Measurements from ENCODE around the gene EPB41L5.

GRCh38 chr2:120100627-120101026, 87.8 kb downstream of the EPB41L5 start:
- no peak for TF ChIP-seq EP300 (IDR thresholded peaks at IDR 0.05)
- no peak for TF ChIP-seq POLR2A (IDR thresholded peaks at IDR 0.05)
- TF ChIP-seq, protein P1, sequence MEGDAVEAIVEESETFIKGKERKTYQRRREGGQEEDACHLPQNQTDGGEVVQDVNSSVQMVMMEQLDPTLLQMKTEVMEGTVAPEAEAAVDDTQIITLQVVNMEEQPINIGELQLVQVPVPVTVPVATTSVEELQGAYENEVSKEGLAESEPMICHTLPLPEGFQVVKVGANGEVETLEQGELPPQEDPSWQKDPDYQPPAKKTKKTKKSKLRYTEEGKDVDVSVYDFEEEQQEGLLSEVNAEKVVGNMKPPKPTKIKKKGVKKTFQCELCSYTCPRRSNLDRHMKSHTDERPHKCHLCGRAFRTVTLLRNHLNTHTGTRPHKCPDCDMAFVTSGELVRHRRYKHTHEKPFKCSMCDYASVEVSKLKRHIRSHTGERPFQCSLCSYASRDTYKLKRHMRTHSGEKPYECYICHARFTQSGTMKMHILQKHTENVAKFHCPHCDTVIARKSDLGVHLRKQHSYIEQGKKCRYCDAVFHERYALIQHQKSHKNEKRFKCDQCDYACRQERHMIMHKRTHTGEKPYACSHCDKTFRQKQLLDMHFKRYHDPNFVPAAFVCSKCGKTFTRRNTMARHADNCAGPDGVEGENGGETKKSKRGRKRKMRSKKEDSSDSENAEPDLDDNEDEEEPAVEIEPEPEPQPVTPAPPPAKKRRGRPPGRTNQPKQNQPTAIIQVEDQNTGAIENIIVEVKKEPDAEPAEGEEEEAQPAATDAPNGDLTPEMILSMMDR (IDR thresholded peaks at IDR 0.05), result no peak

Measured in ovary (tissue), 3 donors.